K562 (cell line): ENCODE measurements around the gene PPP1CC. TPM values are rescaled to one million over a fixed set of nuclear protein-coding genes. Genes with fewer than 3 reads are reported as not detected.
A peak's percentile ranks its signal among the peaks of the same experiment; 100 is the strongest.

Experiments used
- ATF7 ChIP-seq: fragments of 450-650 bp; IDR thresholded peaks from 2 replicates; pipeline ENCODE4 v1.7.1; 2014; ENCODE audit warnings: mild to moderate bottlenecking, moderate library complexity
- CHD1 ChIP-seq: fragments of 200-600 bp; sonication (generic); IDR thresholded peaks from one replicate; pipeline ENCODE4 v1.6.1; 2012; ENCODE audit warnings: mild to moderate bottlenecking, moderate library complexity, low read length, inconsistent platforms
- CSDE1 ChIP-seq, 2 experiments: fragments of 450-650 bp; IDR thresholded peaks; 2 replicates each; pipeline ENCODE4 v1.6.1; 2016; ENCODE audit warnings: mild to moderate bottlenecking in 1 of 2
- FOXK1 ChIP-seq: sonication (generic); formaldehyde crosslinking; IDR thresholded peaks from 2 replicates; pipeline ENCODE4 v1.8.0; 2022; ENCODE audit warnings: missing genetic modification reagents, mild to moderate bottlenecking, borderline replicate concordance
- HCFC1 ChIP-seq: IDR thresholded peaks from 2 replicates; pipeline ENCODE4 v1.6.1; 2012; ENCODE audit warnings: low read depth, low read length, improper control_type of control experiment
- HDGF ChIP-seq: fragments of 450-650 bp; IDR thresholded peaks from 2 replicates; pipeline ENCODE4 v1.6.1; 2016
- NEUROD1 ChIP-seq: fragments of 150-350 bp; IDR thresholded peaks from 2 replicates; pipeline ENCODE4 v1.6.1; 2014; ENCODE audit warnings: borderline replicate concordance, low read length, low read depth; ENCODE audit not compliant: partially characterized antibody
- NR2F6 ChIP-seq: fragments of 450-650 bp; formaldehyde crosslinking; IDR thresholded peaks from 2 replicates; pipeline ENCODE4 v1.4.0; 2020; ENCODE audit warnings: mild to moderate bottlenecking
- TEAD4 ChIP-seq, 2 experiments: sonication (generic) in 1 of 2; formaldehyde crosslinking in 1 of 2; IDR thresholded peaks; 2 replicates each; pipeline versions ENCODE4 v1.6.1 to v1.8.0; 2012 to 2022; ENCODE audit warnings: borderline replicate concordance in 1 of 2, inconsistent platforms in 1 of 2, low read length in 1 of 2, mild to moderate bottlenecking in 1 of 2, missing genetic modification reagents in 1 of 2
- TOE1 ChIP-seq, 2 experiments: fragments of 450-650 bp in 1 of 2; sonication (generic) in 1 of 2; formaldehyde crosslinking in 1 of 2; IDR thresholded peaks; 2 replicates each; pipeline versions ENCODE4 v1.7.1 to v1.8.0; 2016 to 2022; ENCODE audit warnings: borderline replicate concordance in 2 of 2, mild to moderate bottlenecking in 2 of 2, antibody characterized with exemption in 1 of 2, inconsistent platforms in 1 of 2, low read depth in 1 of 2, missing genetic modification reagents in 1 of 2, moderate library complexity in 1 of 2
- ZKSCAN1 ChIP-seq: fragments of 150-350 bp; IDR thresholded peaks from 2 replicates; pipeline ENCODE4 v1.6.1; 2016; ENCODE audit warnings: low read depth, low read length
- ZNF212 ChIP-seq: fragments of 450-650 bp; formaldehyde crosslinking; IDR thresholded peaks from 2 replicates; pipeline ENCODE4 v1.4.0; 2020; ENCODE audit warnings: mild to moderate bottlenecking
- polyA plus RNA-seq, 8 experiments: library from polyadenylated mRNA; depleted of rRNA in 4 of 8; stranded (reverse) in 5 of 8; unstranded in 3 of 8; fragments of >200 nt; fragmentation: Nextera tagmentation in 2 of 8; fragmentation: Illumina TruSeq in 1 of 8; extraction: Ambion mirVana in 2 of 8; extraction: Trizol in 1 of 8; gene quantifications; 2 replicates each; pipeline versions ENCODE4 v1.2.1 to v1.2.3, GENCODE V29; 2011 to 2014; ENCODE audit warnings: inconsistent platforms in 1 of 8, missing spikeins in 1 of 8
- total RNA-seq, 7 experiments: library from RNA; depleted of rRNA in 6 of 7; stranded (reverse); fragments of >200 nt in 6 of 7; fragmentation: Illumina TruSeq in 2 of 7; extraction: Trizol in 2 of 7; gene quantifications; 2 replicates each; pipeline versions ENCODE4 v1.2.1 to v1.2.3, GENCODE V29; 2011 to 2021; ENCODE audit warnings: low replicate concordance in 1 of 7
- TF ChIP-seq, protein P1 (sequence below), 2 experiments: fragments of 450-650 bp in 1 of 2; sonication (generic) in 1 of 2; formaldehyde crosslinking in 1 of 2; IDR thresholded peaks in 1 of 2; conservative IDR thresholded peaks in 1 of 2; 2 replicates each; pipeline versions ENCODE4 v1.6.1 to v1.8.1; 2016 to 2023; ENCODE audit warnings: mild to moderate bottlenecking in 2 of 2, moderate library complexity in 2 of 2, inconsistent platforms in 1 of 2, missing genetic modification reagents in 1 of 2
- TF ChIP-seq, protein P2 (sequence below): sonication (generic); formaldehyde crosslinking; IDR thresholded peaks from 2 replicates; pipeline ENCODE4 v1.8.0; 2022; ENCODE audit warnings: mild to moderate bottlenecking, missing genetic modification reagents
- TF ChIP-seq, protein P3 (sequence below): fragments of 450-650 bp; IDR thresholded peaks from 2 replicates; pipeline ENCODE4 v1.6.1; 2016
- TF ChIP-seq, protein P4 (sequence below), 2 experiments: IDR thresholded peaks in 1 of 2; conservative IDR thresholded peaks in 1 of 2; 2 replicates each; pipeline ENCODE4 v1.6.1; 2016; ENCODE audit warnings: low read depth in 2 of 2, mild to moderate bottlenecking in 1 of 2, missing compliant biosample characterization in 1 of 2, missing genetic modification characterization in 1 of 2, moderate library complexity in 1 of 2
- TF ChIP-seq, protein P5 (sequence below), 2 experiments: IDR thresholded peaks; 2 replicates each; pipeline ENCODE4 v1.6.1; 2011; ENCODE audit warnings: borderline replicate concordance in 1 of 2, control low read depth in 1 of 2, low read depth in 1 of 2, low read length in 1 of 2, mild to moderate bottlenecking in 1 of 2, mixed read lengths in 1 of 2, moderate library complexity in 1 of 2; ENCODE audit not compliant: insufficient read depth in 1 of 2, insufficient read length in 1 of 2, poor library complexity in 1 of 2, severe bottlenecking in 1 of 2; ENCODE audit errors: extremely low read depth in 1 of 2

PPP1CC gene
- total and polyA plus RNA-seq, 9 of the 15 experiments (the other 6 are each of a cell fraction or from before 2014, with no cell fraction given): 67.4 to 286 (median 195) TPM

DNA sequence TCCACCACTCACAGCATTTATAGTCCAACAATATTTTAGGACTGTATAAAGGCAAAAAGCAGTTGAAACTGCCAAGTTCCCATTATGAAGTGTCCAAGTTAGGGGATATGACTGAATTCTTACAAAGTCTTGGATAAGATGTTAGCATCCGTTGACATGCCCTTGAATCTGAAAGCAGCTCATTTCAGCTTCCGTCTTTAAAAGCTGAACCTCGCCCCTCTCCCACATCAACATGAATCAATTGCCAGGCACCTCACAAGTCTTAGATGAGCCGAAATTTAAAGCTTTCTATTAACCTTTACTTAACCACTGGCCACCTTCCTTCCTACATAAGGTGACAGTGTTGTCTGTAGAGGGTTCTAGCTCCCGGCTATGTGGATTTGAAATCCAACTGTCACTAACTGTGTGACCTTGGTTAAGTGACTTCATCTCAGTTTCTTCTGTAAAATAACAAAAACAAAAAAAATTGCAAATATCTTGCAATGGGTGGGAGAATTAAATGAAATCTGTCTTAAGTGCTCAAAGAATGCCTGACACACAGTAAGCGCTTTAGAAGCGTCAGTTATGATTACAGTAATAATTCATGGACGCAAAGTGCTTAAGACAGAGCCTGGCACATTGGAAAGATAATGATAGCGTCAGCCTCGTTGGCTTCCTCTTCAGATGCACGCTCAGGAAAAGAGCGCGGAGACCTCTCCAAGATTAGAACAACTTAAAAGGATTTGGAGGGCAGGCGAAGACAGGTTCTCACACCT, 1.2 kb downstream of the PPP1CC start (continued):
- TF ChIP-seq, protein P1, sequence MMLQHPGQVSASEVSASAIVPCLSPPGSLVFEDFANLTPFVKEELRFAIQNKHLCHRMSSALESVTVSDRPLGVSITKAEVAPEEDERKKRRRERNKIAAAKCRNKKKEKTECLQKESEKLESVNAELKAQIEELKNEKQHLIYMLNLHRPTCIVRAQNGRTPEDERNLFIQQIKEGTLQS (IDR thresholded peaks at IDR 0.05): no peak
- TF ChIP-seq, protein P1 (CRISPR knock-in tag; conservative IDR thresholded peaks at IDR 0.05): peak; percentile 67; the same call in 1 of the 2 replicates
- TF ChIP-seq CHD1: peak; percentile 25
- no peak for TF ChIP-seq NR2F6 (CRISPR knock-in tag)
- no peak; a peak in 1 of 4 replicates for TF ChIP-seq CSDE1 (IDR thresholded peaks at IDR 0.05)
- no peak for TF ChIP-seq HCFC1
- TF ChIP-seq TOE1 (IDR thresholded peaks at IDR 0.05; ENCODE audit: borderline replicate concordance): no peak
- peak; percentile 13; the same call in 1 of the 2 replicates for TF ChIP-seq TOE1 (CRISPR knock-in tag; IDR thresholded peaks at IDR 0.05; ENCODE audit: borderline replicate concordance, low read depth)
- TF ChIP-seq, protein P2, sequence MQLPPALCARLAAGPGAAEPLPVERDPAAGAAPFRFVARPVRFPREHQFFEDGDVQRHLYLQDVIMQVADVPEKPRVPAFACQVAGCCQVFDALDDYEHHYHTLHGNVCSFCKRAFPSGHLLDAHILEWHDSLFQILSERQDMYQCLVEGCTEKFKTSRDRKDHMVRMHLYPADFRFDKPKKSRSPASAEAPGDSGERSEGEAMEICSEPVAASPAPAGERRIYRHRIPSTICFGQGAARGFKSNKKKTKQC (CRISPR knock-in tag): no peak
- peak; percentile 86; the same call in 1 of the 2 replicates for TF ChIP-seq ZKSCAN1
- TF ChIP-seq, protein P3, sequence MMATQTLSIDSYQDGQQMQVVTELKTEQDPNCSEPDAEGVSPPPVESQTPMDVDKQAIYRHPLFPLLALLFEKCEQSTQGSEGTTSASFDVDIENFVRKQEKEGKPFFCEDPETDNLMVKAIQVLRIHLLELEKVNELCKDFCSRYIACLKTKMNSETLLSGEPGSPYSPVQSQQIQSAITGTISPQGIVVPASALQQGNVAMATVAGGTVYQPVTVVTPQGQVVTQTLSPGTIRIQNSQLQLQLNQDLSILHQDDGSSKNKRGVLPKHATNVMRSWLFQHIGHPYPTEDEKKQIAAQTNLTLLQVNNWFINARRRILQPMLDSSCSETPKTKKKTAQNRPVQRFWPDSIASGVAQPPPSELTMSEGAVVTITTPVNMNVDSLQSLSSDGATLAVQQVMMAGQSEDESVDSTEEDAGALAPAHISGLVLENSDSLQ: peak; percentile 44
- TF ChIP-seq, protein P4, sequence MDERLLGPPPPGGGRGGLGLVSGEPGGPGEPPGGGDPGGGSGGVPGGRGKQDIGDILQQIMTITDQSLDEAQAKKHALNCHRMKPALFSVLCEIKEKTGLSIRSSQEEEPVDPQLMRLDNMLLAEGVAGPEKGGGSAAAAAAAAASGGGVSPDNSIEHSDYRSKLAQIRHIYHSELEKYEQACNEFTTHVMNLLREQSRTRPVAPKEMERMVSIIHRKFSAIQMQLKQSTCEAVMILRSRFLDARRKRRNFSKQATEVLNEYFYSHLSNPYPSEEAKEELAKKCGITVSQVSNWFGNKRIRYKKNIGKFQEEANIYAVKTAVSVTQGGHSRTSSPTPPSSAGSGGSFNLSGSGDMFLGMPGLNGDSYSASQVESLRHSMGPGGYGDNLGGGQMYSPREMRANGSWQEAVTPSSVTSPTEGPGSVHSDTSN (CRISPR knock-in tag; IDR thresholded peaks at IDR 0.05; ENCODE audit: low read depth): no peak
- TF ChIP-seq, protein P4 (tag; conservative IDR thresholded peaks at IDR 0.05; ENCODE audit: low read depth): peak; percentile 72
- 0 out of 2 replicates have a peak, but pooled peaks have one; percentile 65 for TF ChIP-seq FOXK1 (CRISPR knock-in tag)
- TF ChIP-seq ZNF212 (CRISPR knock-in tag): no peak
- peak; percentile 13; the same call in 1 of the 2 replicates for TF ChIP-seq TEAD4 (IDR thresholded peaks at IDR 0.05; ENCODE audit: low read length)
- no peak for TF ChIP-seq TEAD4 (CRISPR knock-in tag; IDR thresholded peaks at IDR 0.05; ENCODE audit: borderline replicate concordance)
- no peak for TF ChIP-seq HDGF
- TF ChIP-seq NEUROD1: no peak
- TF ChIP-seq, protein P5, sequence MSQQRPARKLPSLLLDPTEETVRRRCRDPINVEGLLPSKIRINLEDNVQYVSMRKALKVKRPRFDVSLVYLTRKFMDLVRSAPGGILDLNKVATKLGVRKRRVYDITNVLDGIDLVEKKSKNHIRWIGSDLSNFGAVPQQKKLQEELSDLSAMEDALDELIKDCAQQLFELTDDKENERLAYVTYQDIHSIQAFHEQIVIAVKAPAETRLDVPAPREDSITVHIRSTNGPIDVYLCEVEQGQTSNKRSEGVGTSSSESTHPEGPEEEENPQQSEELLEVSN (IDR thresholded peaks at IDR 0.05; ENCODE audit: borderline replicate concordance in 1 of 2, extremely low read depth in 1 of 2, insufficient read depth in 1 of 2, insufficient read length in 1 of 2, low read depth in 1 of 2, low read length in 1 of 2, poor library complexity in 1 of 2, severe bottlenecking in 1 of 2): peak in 1 of 2 experiments; percentile 27
- TF ChIP-seq ATF7: 0 out of 2 replicates have a peak, but pooled peaks have one; percentile 18
